ENCODE data around the gene RNASE13.

Gene RNASE13

GRCh38 chr14:21001218-21001617 is 33.4 kb downstream of the RNASE13 start:
- TF ChIP-seq ZNF416 (tag by site-specific recombination; IDR thresholded peaks at IDR 0.05): no peak
- no peak for TF ChIP-seq ZSCAN23 (tag by site-specific recombination; IDR thresholded peaks at IDR 0.05)
- TF ChIP-seq ZNF223 (tag by site-specific recombination; IDR thresholded peaks at IDR 0.05): no peak
- POLR2A ChIA-PET: no interaction called here
- CTCF ChIA-PET: interaction anchor here (1.1 to 5.4 kb wide), 3 partner anchors 13 to 103 kb away, joined by 3 to 35 read pairs (median 9); no protein-coding TSS in a partner anchor
- Histone ChIP-seq H3K4me1 (ENCODE audit: control insufficient read depth, insufficient read depth, low read length) (no peaks in the 10 kb centered on the region), H3K36me3 (ENCODE audit: control insufficient read depth in 2 of 2, insufficient read depth in 1 of 2, low read length in 2 of 2) (peaks cover 13 to 18% of the 10 kb centered on the region in 2 experiments), H3K27ac (ENCODE audit: extremely low read depth, low read depth, low read length) (no peak overlapping the region), H3K4me3 (ENCODE audit: low read depth, low read length) (no peak overlapping the region), H3K9me3 (ENCODE audit: control insufficient read depth, insufficient read depth, low read depth, low read length) (no peaks in the 10 kb centered on the region)

GRCh38 chr14:20999591-20999990 is 35.0 kb downstream of the RNASE13 start:
- no peak for TF ChIP-seq ZNF529 (tag by site-specific recombination; IDR thresholded peaks at IDR 0.05; ENCODE audit: insufficient replicate concordance)
- TF ChIP-seq PRDM2 (tag by site-specific recombination; IDR thresholded peaks at IDR 0.05; ENCODE audit: borderline replicate concordance): no peak
- TF ChIP-seq ZNF785 (tag by site-specific recombination; IDR thresholded peaks at IDR 0.05): no peak
- no peak for TF ChIP-seq KLF1 (tag by site-specific recombination; IDR thresholded peaks at IDR 0.05)
- no peak for TF ChIP-seq ZFP69B (tag by site-specific recombination; IDR thresholded peaks at IDR 0.05)
- no peak for TF ChIP-seq ZNF221 (tag by site-specific recombination; IDR thresholded peaks at IDR 0.05; ENCODE audit: borderline replicate concordance)
- TF ChIP-seq ZBTB49 (tag by site-specific recombination; IDR thresholded peaks at IDR 0.05; ENCODE audit: low read depth): no peak
- no peak for TF ChIP-seq ZNF707 (tag by site-specific recombination; IDR thresholded peaks at IDR 0.05)
- no peak for TF ChIP-seq ZNF341 (tag by site-specific recombination; IDR thresholded peaks at IDR 0.05; ENCODE audit: low read depth)
- no peak for TF ChIP-seq HIC1 (tag by site-specific recombination; IDR thresholded peaks at IDR 0.05)
- TF ChIP-seq GLIS2 (tag by site-specific recombination; IDR thresholded peaks at IDR 0.05): no peak
- TF ChIP-seq ZNF558 (tag by site-specific recombination; IDR thresholded peaks at IDR 0.05): no peak
- no peak for TF ChIP-seq ZNF10 (tag by site-specific recombination; IDR thresholded peaks at IDR 0.05)
- H3K4me1 ChIP-seq (ENCODE audit: control insufficient read depth, insufficient read depth, low read length): no peaks in the 10 kb centered on the region
- POLR2A ChIA-PET: interaction anchor here (0.6 to 1.2 kb wide), 3 partner anchors 54 to 797 kb away, joined by 3 to 7 read pairs (median 5); no protein-coding TSS in a partner anchor
- no peak overlapping the region for H3K27ac ChIP-seq (ENCODE audit: extremely low read depth, low read depth, low read length)
- CTCF ChIA-PET: interaction anchor here (1.3 to 5.4 kb wide), 3 partner anchors 15 to 40 kb away, joined by 3 to 35 read pairs (median 9); no protein-coding TSS in a partner anchor
- no peak overlapping the region for H3K4me3 ChIP-seq (ENCODE audit: low read depth, low read length)
- peaks cover 29 to 35% of the 10 kb centered on the region in 2 experiments for H3K36me3 ChIP-seq (ENCODE audit: control insufficient read depth in 2 of 2, insufficient read depth in 1 of 2, low read length in 2 of 2)
- no peaks in the 10 kb centered on the region for H3K9me3 ChIP-seq (ENCODE audit: control insufficient read depth, insufficient read depth, low read depth, low read length)

Measured in HEK293 (cell line).